GM12892 (cell line): ENCODE data around the gene ZNF491.

ENCODE experiments used
- DNase-seq: peaks from one replicate; pipeline ENCODE4 v3.0.0; 2011; ENCODE audit not compliant: insufficient read length
- FAIRE-seq: peaks from 2 replicates; lab custom pipeline; 2011; peaks lifted over from hg19 to GRCh38; lab: Jason Lieb, UNC
- POLR2A ChIP-seq: IDR thresholded peaks from 2 replicates; pipeline ENCODE4 v1.6.1; 2011; ENCODE audit warnings: low read depth, low read length, control low read depth
- POLR2AphosphoS5 ChIP-seq: IDR thresholded peaks from 2 replicates; pipeline ENCODE4 v1.6.1; 2011; ENCODE audit warnings: low read depth, low read length, control low read depth
- TAF1 ChIP-seq: IDR thresholded peaks from 2 replicates; pipeline ENCODE4 v1.6.1; 2011; ENCODE audit warnings: low read depth, mild to moderate bottlenecking, control low read depth, low read length, borderline replicate concordance

ZNF491 gene

DNA sequence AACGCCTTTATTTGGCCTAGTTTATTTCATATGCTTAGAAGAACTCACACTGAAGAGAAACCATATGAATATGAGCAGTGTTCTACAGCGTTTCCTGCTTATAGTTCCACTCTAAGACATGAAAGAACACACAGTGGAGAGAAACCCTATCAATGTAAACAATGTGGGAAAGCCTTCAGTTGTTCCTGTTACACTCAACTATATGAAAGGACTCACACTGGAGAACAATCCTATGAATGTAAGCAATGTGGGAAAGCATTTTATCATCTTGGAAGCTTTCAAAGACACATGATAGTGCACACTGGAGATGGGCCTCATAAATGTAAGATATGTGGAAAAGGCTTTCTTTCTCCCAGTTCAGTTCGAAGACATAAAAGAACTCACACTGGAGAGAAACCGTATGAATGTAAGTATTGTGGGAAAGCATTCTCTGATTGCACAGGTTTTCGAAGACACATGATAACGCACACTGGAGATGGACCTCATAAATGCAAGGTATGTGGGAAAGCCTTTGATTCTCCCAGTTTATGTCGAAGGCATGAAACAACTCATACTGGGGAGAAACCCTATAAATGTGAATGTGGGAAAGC lies 17.8 kb upstream of the ZNF491 start:
- FAIRE-seq (no peak), DNase-seq (no peak)
- no peak for TF ChIP-seq POLR2A
- TF ChIP-seq TAF1, result no peak
- no peak for TF ChIP-seq POLR2AphosphoS5

DNA sequence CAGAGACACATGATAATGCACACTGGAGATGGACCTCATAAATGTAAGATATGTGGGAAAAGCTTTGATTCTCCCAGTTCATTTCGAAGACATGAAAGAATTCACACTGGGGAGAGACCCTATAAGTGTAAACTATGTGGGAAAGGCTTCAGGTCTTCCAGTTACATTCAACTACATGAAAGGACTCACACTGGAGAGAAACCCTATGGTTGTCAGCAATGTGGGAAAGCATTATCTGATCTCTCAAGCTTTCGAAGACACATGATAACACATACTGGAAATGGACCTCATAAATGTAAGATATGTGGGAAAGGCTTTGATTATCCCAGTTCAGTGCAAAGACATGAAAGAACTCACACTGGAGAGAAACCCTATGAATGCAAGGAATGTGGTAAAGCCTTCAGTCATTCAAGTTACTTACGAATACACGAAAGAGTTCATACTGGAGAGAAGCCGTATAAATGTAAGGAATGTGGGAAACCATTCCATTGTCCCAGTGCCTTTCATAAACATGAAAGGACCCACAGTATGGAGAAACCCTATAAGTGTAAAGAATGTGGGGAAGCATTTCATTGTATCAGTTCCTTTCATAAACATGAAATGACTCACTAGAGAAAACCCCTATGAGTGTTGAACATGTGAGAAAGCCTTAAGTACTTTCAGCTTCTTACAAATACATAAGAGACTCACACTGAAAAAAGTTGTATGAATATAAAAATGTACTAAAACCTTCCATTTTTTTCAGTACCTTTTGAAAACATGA lies 16.8 kb upstream of the ZNF491 start:
- DNase-seq, result no peak
- no peak for TF ChIP-seq POLR2AphosphoS5
- TF ChIP-seq POLR2A, result no peak
- TF ChIP-seq TAF1, result no peak
- no peak for FAIRE-seq

DNA sequence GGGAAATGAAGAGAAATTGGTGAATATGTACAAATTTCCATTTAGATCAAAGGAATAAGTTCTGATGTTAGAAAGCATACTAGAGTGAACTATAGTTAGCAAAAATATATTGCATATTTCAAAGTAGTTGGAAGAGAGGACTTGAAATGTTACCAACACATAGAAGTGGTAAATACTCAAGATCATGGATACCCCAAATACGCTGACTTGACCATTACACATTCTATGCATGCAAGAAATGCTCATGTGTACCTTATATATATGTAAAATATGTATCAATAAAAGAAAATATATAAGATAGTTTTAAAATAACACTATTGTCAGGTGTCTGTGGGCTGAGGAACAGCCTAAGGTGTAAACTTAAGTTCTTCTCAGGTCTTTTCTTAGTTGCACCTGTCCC lies 14.6 kb upstream of the ZNF491 start:
- TF ChIP-seq POLR2A (no peak), POLR2AphosphoS5 (no peak), TAF1 (no peak)
- DNase-seq (no peak), FAIRE-seq (no peak)

DNA sequence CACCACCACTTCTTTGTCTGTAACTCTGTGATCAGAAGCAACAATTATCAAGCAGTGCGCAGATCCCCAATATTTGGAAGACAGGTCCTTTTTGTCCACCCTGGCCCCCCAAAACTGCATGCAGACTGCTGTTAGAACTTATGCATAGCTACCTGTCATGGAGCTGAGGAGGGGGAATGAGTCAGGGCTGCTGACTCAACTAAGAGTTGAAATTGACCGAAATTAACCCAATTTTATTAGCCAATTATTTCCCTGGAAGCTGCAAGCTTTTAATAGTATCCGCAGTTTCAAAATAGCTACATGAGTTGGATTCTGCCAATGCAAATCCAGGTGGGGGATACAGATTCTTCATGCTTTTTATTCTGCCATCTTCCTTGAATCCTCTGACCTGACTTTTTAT lies 14.0 kb upstream of the ZNF491 start:
- no peak for DNase-seq
- no peak for TF ChIP-seq POLR2A
- no peak for FAIRE-seq

DNA sequence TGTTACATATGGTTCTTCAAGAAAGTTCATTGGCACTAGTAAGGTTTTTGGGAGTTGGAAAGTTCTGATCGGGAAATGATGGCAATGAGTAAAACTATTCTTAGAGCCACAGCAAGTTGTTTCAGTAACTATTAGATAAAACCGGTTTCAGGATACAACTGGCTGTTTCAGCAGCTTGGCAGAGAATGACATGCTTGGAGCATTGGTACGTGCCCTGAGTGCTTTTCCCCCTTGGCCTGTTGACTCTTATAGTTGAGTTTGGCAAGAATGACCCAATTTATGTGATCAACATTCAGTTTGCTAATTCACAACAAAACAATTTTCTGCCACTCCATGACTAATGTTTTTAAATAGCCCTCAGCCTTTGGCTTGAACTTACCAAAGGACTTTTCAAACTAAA lies 10.8 kb upstream of the ZNF491 start:
- no peak for DNase-seq
- no peak for FAIRE-seq
- no peak for TF ChIP-seq POLR2AphosphoS5
- no peak for TF ChIP-seq POLR2A
- no peak for TF ChIP-seq TAF1

DNA sequence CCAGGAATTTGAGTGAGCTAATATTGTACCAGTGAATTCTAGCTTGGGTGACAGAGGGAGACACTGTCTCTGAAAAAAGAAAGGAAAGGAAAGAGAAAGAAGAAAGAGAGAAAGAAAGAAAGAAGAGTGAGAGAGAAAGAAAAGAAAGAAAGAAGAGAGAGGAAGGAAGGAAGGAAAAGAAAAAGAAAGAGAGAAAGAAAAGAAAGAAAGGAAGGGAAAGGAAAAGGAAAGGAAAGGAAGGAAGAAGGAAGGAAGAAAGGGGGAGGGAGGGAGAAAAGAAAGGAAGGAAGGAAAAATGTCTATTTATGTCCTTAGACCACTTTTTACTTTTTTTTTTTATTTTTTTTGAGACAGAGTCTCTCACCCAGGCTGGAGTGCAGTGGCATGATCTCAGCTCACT lies 5.4 kb upstream of the ZNF491 start:
- DNase-seq (no peak), FAIRE-seq (no peak)
- TF ChIP-seq POLR2AphosphoS5 (no peak), POLR2A (no peak), TAF1 (no peak)

DNA sequence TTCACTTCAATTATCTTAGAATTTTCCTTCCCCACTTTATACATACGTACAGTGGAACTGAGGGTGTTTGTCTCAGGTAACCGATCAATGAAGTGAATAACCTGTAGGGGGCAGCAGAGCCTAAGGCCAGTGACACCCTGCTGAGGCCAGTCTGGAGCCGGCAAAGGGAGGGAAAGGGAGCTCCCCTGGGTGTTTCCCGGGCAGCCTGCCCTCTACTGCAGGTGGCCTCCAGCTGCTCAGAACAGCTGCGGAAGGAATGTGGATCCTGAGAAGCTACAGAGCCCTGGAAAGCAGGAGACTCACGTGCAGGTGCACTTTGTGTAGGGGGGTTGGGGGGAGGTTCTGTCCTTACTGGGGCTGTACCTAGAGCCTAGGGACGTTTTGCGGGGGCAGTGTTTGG lies 832 bp upstream of the ZNF491 start:
- FAIRE-seq, result peak; percentile 97
- TF ChIP-seq POLR2A, result no peak
- no peak for TF ChIP-seq TAF1
- no peak for TF ChIP-seq POLR2AphosphoS5
- DNase-seq, result peak; percentile 65

DNA sequence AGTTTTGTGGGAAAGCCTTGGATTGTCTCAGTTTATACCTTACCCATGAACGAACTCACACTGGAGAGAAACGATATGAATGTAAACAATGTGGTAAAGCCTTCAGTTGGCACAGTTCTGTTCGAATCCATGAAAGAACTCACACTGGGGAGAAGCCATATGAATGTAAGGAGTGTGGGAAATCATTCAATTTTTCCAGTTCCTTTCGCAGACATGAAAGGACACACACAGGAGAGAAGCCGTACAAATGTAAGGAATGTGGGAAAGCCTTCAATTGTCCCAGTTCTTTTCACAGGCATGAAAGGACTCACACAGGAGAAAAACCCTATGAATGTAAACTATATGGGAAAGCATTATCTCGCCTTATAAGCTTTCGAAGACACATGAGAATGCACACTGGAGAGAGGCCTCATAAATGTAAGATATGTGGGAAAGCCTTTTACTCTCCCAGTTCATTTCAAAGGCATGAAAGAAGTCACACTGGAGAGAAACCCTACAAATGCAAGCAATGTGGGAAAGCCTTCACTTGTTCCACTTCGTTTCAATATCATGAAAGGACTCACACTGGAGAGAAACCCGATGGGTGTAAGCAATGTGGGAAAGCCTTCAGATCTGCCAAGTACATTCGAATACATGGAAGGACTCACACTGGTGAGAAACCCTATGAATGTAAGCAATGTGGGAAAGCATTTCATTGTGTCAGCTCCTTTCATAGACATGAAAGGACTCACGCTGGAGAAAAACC lies 8.2 kb downstream of the ZNF491 start:
- no peak for TF ChIP-seq POLR2AphosphoS5
- TF ChIP-seq POLR2A, result no peak
- TF ChIP-seq TAF1, result no peak
- DNase-seq (no peak), FAIRE-seq (no peak)

DNA sequence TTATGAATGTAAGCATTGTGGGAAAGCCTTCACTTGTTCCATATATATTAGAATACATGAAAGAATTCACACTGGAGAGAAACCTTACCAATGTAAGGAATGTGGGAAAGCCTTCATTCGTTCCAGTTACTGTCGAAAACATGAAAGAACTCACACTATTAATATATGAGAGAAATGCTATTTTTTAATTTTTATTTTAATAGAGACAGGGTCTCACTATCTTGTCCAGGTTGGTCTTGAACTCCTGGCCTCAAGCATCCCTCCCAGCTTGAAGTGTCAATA lies 8.7 kb downstream of the ZNF491 start:
- FAIRE-seq, result no peak
- no peak for TF ChIP-seq POLR2A
- TF ChIP-seq TAF1, result no peak
- TF ChIP-seq POLR2AphosphoS5, result no peak
- no peak for DNase-seq

DNA sequence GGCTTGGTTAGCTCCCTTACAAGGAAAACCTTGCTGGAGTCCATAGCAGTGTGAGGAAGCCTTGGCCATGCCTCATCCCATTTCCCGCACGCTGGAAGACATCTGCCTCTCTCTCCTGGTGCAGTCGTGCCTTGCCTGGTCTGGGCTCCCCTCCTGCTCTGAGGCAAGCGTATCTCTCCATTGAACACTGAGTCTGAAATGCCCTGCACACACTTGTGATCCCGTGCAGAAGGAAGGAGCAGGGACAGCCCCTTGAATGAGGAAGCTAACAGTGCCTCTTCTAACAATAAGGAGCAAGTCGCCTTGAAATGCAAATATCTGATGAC lies 15.3 kb downstream of the ZNF491 start:
- TF ChIP-seq POLR2AphosphoS5 (no peak), POLR2A (no peak), TAF1 (no peak)
- no peak for DNase-seq
- no peak for FAIRE-seq

DNA sequence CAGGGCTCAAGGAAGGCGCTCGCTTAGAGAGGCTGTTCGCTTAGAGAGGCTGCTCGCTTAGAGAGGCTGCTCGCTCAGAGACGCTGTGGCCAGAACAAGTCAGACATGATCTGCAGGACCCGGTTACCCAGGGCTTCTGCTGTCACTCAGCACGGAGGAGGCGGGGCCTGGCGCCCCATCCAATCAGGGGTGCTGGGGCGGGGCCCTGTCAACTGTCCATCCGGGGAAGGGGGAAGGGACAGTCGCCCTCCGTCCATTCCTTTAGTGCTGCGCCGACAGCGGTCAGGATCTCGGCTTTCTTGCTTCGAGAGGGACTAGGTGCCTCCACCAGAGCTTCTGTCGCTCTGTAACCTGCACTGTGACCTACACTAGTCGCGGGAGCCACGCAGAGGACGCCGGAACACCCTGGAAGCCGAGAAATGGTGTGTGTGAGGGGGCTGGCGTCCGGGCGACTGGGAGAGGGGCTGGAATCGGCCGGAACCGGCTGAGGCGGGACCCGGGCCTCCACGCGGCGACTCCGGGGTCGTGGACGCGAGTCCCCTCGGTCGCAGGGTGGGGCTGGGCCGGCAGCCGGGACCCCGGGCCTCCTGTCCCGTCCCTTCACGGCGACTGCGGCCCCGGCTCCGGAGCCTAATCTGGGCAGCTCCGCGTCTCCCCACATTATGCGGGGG lies 15.8 kb downstream of the ZNF491 start, which contains the start of gene ZNF440:
Gene ZNF440 (plus strand): TSS at position 245 of the 671 bp plus-strand sequence. CDS start 175 bp downstream, at position 420.
- DNase-seq (peak; percentile 93), FAIRE-seq (peak; percentile 94)
- TF ChIP-seq POLR2AphosphoS5, result peak; percentile 91
- peak; percentile 85 for TF ChIP-seq POLR2A
- peak; percentile 76 for TF ChIP-seq TAF1
